Medulla oblongata (tissue), 1 donor: ENCODE measurements around the gene CCT3.
"Not testable (repeated sequence)": the region's sequence is repeated elsewhere in the genome, so short reads cannot be mapped to it uniquely, and the experiment has no call there.

Experiments used
- DNase-seq: peaks from one replicate; pipeline ENCODE4 v3.0.0-alpha.2; 2015; ENCODE audit errors: extremely low spot score

Gene CCT3

GRCh38 chr1:156336242-156336641 lies 1.9 kb downstream of the CCT3 start:
- no peak for DNase-seq

- not testable (repeated sequence) for DNase-seq
Measured at GRCh38 chr1:156323179-156323578, 14.9 kb downstream of the CCT3 start.

GRCh38 chr1:156320560-156320959 lies 17.5 kb downstream of the CCT3 start:
- DNase-seq: no peak

- DNase-seq: no peak
Measured at GRCh38 chr1:156319664-156320063, 18.4 kb downstream of the CCT3 start.

- no peak for DNase-seq
Measured at GRCh38 chr1:156316909-156317308, 21.2 kb downstream of the CCT3 start.

GRCh38 chr1:156310962-156311361 lies 27.1 kb downstream of the CCT3 start:
- DNase-seq: no peak

- no peak for DNase-seq
Measured at GRCh38 chr1:156308078-156308477, 30.0 kb downstream of the CCT3 start.

GRCh38 chr1:156305215-156305614 lies 32.9 kb downstream of the CCT3 start:
- DNase-seq: no peak

- no peak for DNase-seq
Measured at GRCh38 chr1:156303241-156303640, 34.9 kb downstream of the CCT3 start.

- no peak for DNase-seq
Measured at GRCh38 chr1:156298852-156299357, 39.2 kb downstream of the CCT3 start, which contains the start of gene VHLL. VHLL (minus strand) TSS chr1:156299307; CDS start chr1:156299189, 118 bp downstream.

- peak; percentile 81 for DNase-seq
Measured at GRCh38 chr1:156295391-156295947, 42.6 kb downstream of the CCT3 start, which contains the start of gene GLMP. GLMP (minus strand) TSS chr1:156295679; CDS start chr1:156295645, 34 bp downstream.

- no peak for DNase-seq
Measured at GRCh38 chr1:156293895-156294294, 44.2 kb downstream of the CCT3 start.

GRCh38 chr1:156293098-156293434 lies 45.0 kb downstream of the CCT3 start:
- no peak for DNase-seq

GRCh38 chr1:156291226-156292061 lies 46.6 kb downstream of the CCT3 start:
- peak; percentile 86 for DNase-seq

GRCh38 chr1:156289857-156290256 lies 48.2 kb downstream of the CCT3 start:
- DNase-seq: no peak

GRCh38 chr1:156286061-156286460 lies 52.0 kb downstream of the CCT3 start:
- no peak for DNase-seq

GRCh38 chr1:156285437-156285836 lies 52.7 kb downstream of the CCT3 start:
- no peak for DNase-seq

GRCh38 chr1:156284757-156285156 lies 53.3 kb downstream of the CCT3 start:
- DNase-seq: no peak

GRCh38 chr1:156284112-156284511 lies 54.0 kb downstream of the CCT3 start, which contains the start of gene TMEM79:
TMEM79 (plus strand) TSS chr1:156284325; CDS start chr1:156285227, 902 bp downstream.
- DNase-seq: no peak

GRCh38 chr1:156283521-156283920 lies 54.6 kb downstream of the CCT3 start:
- DNase-seq: no peak

GRCh38 chr1:156282479-156283222 lies 55.4 kb downstream of the CCT3 start, which contains the start of gene SMG5:
SMG5 (minus strand) TSS chr1:156282825; CDS start chr1:156282680, 145 bp downstream.
- peak; percentile 99 for DNase-seq
